ENCODE results near the gene PRSS53. TPM values are rescaled to one million over a fixed set of nuclear protein-coding genes. Genes with fewer than 3 reads are reported as not detected.

Gene PRSS53
- total and polyA plus RNA-seq, 4 donors = 2.0 to 9.8 (median 4.8) TPM

Other genes with a start within 250 kb of the PRSS53 start
- 10 to 100 TPM; 27.0 to 71.7 TPM for gene BCL7C, start 194.9 kb downstream of the PRSS53 start, total RNA-seq
- gene BCL7C, start 194.9 kb downstream of the PRSS53 start, polyA plus RNA-seq (ENCODE audit: insufficient read length in 2 of 2) = 10 to 100 TPM; 39.7 to 48.2 TPM
- 1 to 10 TPM in 1 of 2 donors, under 1 TPM in 1; 0.79 to 2.1 TPM for gene CTF1, start 192.3 kb downstream of the PRSS53 start, total RNA-seq
- 1 to 10 TPM; 4.0 to 6.1 TPM for gene CTF1, start 192.3 kb downstream of the PRSS53 start, polyA plus RNA-seq (ENCODE audit: insufficient read length in 2 of 2)
- 10 to 100 TPM; 15.8 to 23.9 TPM for gene FBXL19, start 165.4 kb downstream of the PRSS53 start, total RNA-seq
- gene FBXL19, start 165.4 kb downstream of the PRSS53 start, polyA plus RNA-seq (ENCODE audit: insufficient read length in 2 of 2) = 10 to 100 TPM; 86.4 to 90.1 TPM
- 10 to 100 TPM; 10.4 to 28.0 TPM for gene ORAI3, start 139.9 kb downstream of the PRSS53 start, total RNA-seq
- gene ORAI3, start 139.9 kb downstream of the PRSS53 start, polyA plus RNA-seq (ENCODE audit: insufficient read length in 2 of 2) = 10 to 100 TPM; 13.9 to 15.5 TPM
- 1 to 10 TPM; 2.3 to 5.0 TPM for gene SETD1A, start 131.2 kb downstream of the PRSS53 start, total RNA-seq
- gene SETD1A, start 131.2 kb downstream of the PRSS53 start, polyA plus RNA-seq (ENCODE audit: insufficient read length in 2 of 2) = 10 to 100 TPM; 16.7 to 17.4 TPM
- gene HSD3B7, start 103.7 kb downstream of the PRSS53 start, total RNA-seq = 10 to 100 TPM in 1 of 2 donors, 1 to 10 TPM in 1; 9.2 to 14.7 TPM
- gene HSD3B7, start 103.7 kb downstream of the PRSS53 start, polyA plus RNA-seq (ENCODE audit: insufficient read length in 2 of 2) = 1 to 10 TPM; 5.7 to 7.6 TPM
- 10 to 100 TPM; 16.0 to 46.5 TPM for gene STX1B, start 78.3 kb downstream of the PRSS53 start, total RNA-seq
- gene STX1B, start 78.3 kb downstream of the PRSS53 start, polyA plus RNA-seq (ENCODE audit: insufficient read length in 2 of 2) = 100 to 1,000 TPM; 116 to 130 TPM
- 10 to 100 TPM; 28.6 to 45.2 TPM for gene STX4, start 55.4 kb downstream of the PRSS53 start, total RNA-seq
- 10 to 100 TPM; 84.9 to 91.6 TPM for gene STX4, start 55.4 kb downstream of the PRSS53 start, polyA plus RNA-seq (ENCODE audit: insufficient read length in 2 of 2)
- 1 to 10 TPM; 4.9 to 5.8 TPM for gene ZNF668, start 14.7 kb downstream of the PRSS53 start, total RNA-seq
- 10 to 100 TPM; 12.6 TPM for gene ZNF668, start 14.7 kb downstream of the PRSS53 start, polyA plus RNA-seq (ENCODE audit: insufficient read length in 2 of 2)
- 10 to 100 TPM in 1 of 2 donors, 1 to 10 TPM in 1; 5.9 to 14.4 TPM for gene ZNF646, start 14.5 kb downstream of the PRSS53 start, total RNA-seq
- gene ZNF646, start 14.5 kb downstream of the PRSS53 start, polyA plus RNA-seq (ENCODE audit: insufficient read length in 2 of 2) = 10 to 100 TPM; 11.2 to 11.9 TPM
- 100 to 1,000 TPM in 1 of 2 donors, 10 to 100 TPM in 1; 60.0 to 111 TPM for gene VKORC1, start 5.9 kb upstream of the PRSS53 start, total RNA-seq
- 100 to 1,000 TPM in 1 of 2 donors, 10 to 100 TPM in 1; 66.5 to 107 TPM for gene VKORC1, start 5.9 kb upstream of the PRSS53 start, polyA plus RNA-seq (ENCODE audit: insufficient read length in 2 of 2)
- 10 to 100 TPM; 13.5 to 25.0 TPM for gene BCKDK, start 19.4 kb upstream of the PRSS53 start, total RNA-seq
- gene BCKDK, start 19.4 kb upstream of the PRSS53 start, polyA plus RNA-seq (ENCODE audit: insufficient read length in 2 of 2) = 10 to 100 TPM; 49.7 TPM
- 10 to 100 TPM; 38.1 to 81.9 TPM for gene KAT8, start 28.7 kb upstream of the PRSS53 start, total RNA-seq
- 10 to 100 TPM; 54.7 to 69.7 TPM for gene KAT8, start 28.7 kb upstream of the PRSS53 start, polyA plus RNA-seq (ENCODE audit: insufficient read length in 2 of 2)
- gene PRSS8, start 46.8 kb upstream of the PRSS53 start, total RNA-seq = under 1 TPM; 0.10 to 0.94 TPM
- 1 to 10 TPM in 1 of 2 donors, under 1 TPM in 1; 0.46 to 1.5 TPM for gene PRSS8, start 46.8 kb upstream of the PRSS53 start, polyA plus RNA-seq (ENCODE audit: insufficient read length in 2 of 2)
- 1 to 10 TPM; 1.4 to 2.8 TPM for gene PRSS36, start 61.1 kb upstream of the PRSS53 start, total RNA-seq
- 10 to 100 TPM; 10.5 TPM for gene PRSS36, start 61.1 kb upstream of the PRSS53 start, polyA plus RNA-seq (ENCODE audit: insufficient read length in 2 of 2)
- gene FUS, start 91.2 kb upstream of the PRSS53 start, total RNA-seq = 10 to 100 TPM; 49.9 to 59.2 TPM
- 100 to 1,000 TPM; 554 to 673 TPM for gene FUS, start 91.2 kb upstream of the PRSS53 start, polyA plus RNA-seq (ENCODE audit: insufficient read length in 2 of 2)
- 10 to 100 TPM; 10.6 to 14.3 TPM for gene PYCARD, start 113.8 kb upstream of the PRSS53 start, total RNA-seq
- 1 to 10 TPM; 6.8 to 7.6 TPM for gene PYCARD, start 113.8 kb upstream of the PRSS53 start, polyA plus RNA-seq (ENCODE audit: insufficient read length in 2 of 2)
- gene TRIM72, start 125.2 kb upstream of the PRSS53 start, total RNA-seq = under 1 TPM; 0.22 to 0.50 TPM
- gene TRIM72, start 125.2 kb upstream of the PRSS53 start, polyA plus RNA-seq (ENCODE audit: insufficient read length in 2 of 2) = 1 to 10 TPM in 1 of 2 donors, under 1 TPM in 1; 0.90 to 1.1 TPM
- 1 to 10 TPM in 1 of 2 donors, not detected in 1; 1.3 TPM for gene PYDC1, start 128.2 kb upstream of the PRSS53 start, total RNA-seq
- gene PYDC1, start 128.2 kb upstream of the PRSS53 start, polyA plus RNA-seq (ENCODE audit: insufficient read length in 2 of 2) = 1 to 10 TPM in 1 of 2 donors, under 1 TPM in 1; 0.86 to 2.0 TPM
- gene ITGAM, start 171.0 kb upstream of the PRSS53 start, total RNA-seq = 10 to 100 TPM in 1 of 2 donors, 1 to 10 TPM in 1; 5.4 to 10.0 TPM
- 1 to 10 TPM; 4.2 to 5.6 TPM for gene ITGAM, start 171.0 kb upstream of the PRSS53 start, polyA plus RNA-seq (ENCODE audit: insufficient read length in 2 of 2)